Sciatic nerve (tissue), 2 donors: ENCODE measurements around the gene RAB21. TPM values are rescaled to one million over a fixed set of nuclear protein-coding genes. Genes with fewer than 3 reads are reported as not detected.
"Not testable (repeated sequence)": the region's sequence is repeated elsewhere in the genome, so short reads cannot be mapped to it uniquely, and the experiment has no call there.

ENCODE experiments used
- ATAC-seq: fragments of 200-7000 bp; cut with Tn5 transposase; one replicate; pipeline ENCODE4 v1.9.1; 2020; ENCODE audit warnings: mild to moderate bottlenecking, moderate library complexity
- DNase-seq: peaks from one replicate; pipeline ENCODE4 v3.0.0-alpha.2; 2020; ENCODE audit warnings: low spot score
- intact Hi-C: fragments of 100-400 bp; cut with DNase I; formaldehyde crosslinking; loops from one replicate; pipeline ENCODE4 v1.14.2; 2022
- total RNA-seq: library from RNA; stranded (reverse); fragmentation: NEBNext Ultra II Directional; extraction: Animal tissue kit (Norgen Biotek cat#: 25700); gene quantifications from one replicate; pipeline ENCODE4 v1.2.1, GENCODE V29; 2021
- donor health status: DM: no; HTN: no; CAD: no.
- donor health status: DM: no; HTN: no; CAD: no.

Gene RAB21
- total RNA-seq, 1 donor from 2014 or later = 73.3 TPM

GRCh38 chr12:71748081-71748850, 6.4 kb upstream of the RAB21 start:
- intact Hi-C loops = loop anchor here (10.0 kb wide), 1 partner anchor 323 kb away; no protein-coding TSS in a partner anchor
- DNase-seq = no peak
- ATAC-seq = no peak

- intact Hi-C loops = loop anchor here (10.0 kb wide), 1 partner anchor 325 kb away; no protein-coding TSS in a partner anchor
- DNase-seq = no peak
- ATAC-seq = no peak
These were observed 5.0 kb upstream of the RAB21 start for GRCh38 chr12:71749666-71750065.

- ATAC-seq (no peak), DNase-seq (no peak)
- intact Hi-C loops = no loop called here
These were observed 1.8 kb upstream of the RAB21 start for GRCh38 chr12:71752891-71753290.

- ATAC-seq = peak; percentile 49
- intact Hi-C loops = no loop called here
- DNase-seq = peak; percentile 70
These were observed 656 bp downstream of the RAB21 start for GRCh38 chr12:71755146-71755892.

GRCh38 chr12:71756054-71756690, 1.5 kb downstream of the RAB21 start:
- no peak for DNase-seq
- intact Hi-C loops = no loop called here
- ATAC-seq = no peak

GRCh38 chr12:71759941-71760340, 5.3 kb downstream of the RAB21 start:
- ATAC-seq (no peak), DNase-seq (no peak)
- intact Hi-C loops = no loop called here

GRCh38 chr12:71760471-71760870, 5.8 kb downstream of the RAB21 start:
- ATAC-seq (no peak), DNase-seq (no peak)
- intact Hi-C loops = no loop called here

GRCh38 chr12:71761354-71761753, 6.7 kb downstream of the RAB21 start:
- intact Hi-C loops, DNase-seq, ATAC-seq: not testable (repeated sequence)

- ATAC-seq (peak; percentile 32), DNase-seq (no peak)
- intact Hi-C loops = no loop called here
These were observed 9.2 kb downstream of the RAB21 start for GRCh38 chr12:71763677-71764379.

- DNase-seq (no peak), ATAC-seq (no peak)
- intact Hi-C loops = no loop called here
These were observed 10.1 kb downstream of the RAB21 start for GRCh38 chr12:71764587-71765321.

GRCh38 chr12:71766202-71766601, 11.5 kb downstream of the RAB21 start:
- no peak for ATAC-seq
- intact Hi-C loops = no loop called here
- DNase-seq = no peak

- DNase-seq (no peak), ATAC-seq (no peak)
- intact Hi-C loops = no loop called here
These were observed 12.5 kb downstream of the RAB21 start for GRCh38 chr12:71767183-71767582.

- DNase-seq (no peak), ATAC-seq (peak; percentile 36)
- intact Hi-C loops = no loop called here
These were observed 14.2 kb downstream of the RAB21 start for GRCh38 chr12:71768900-71769299.

GRCh38 chr12:71771069-71771468, 16.4 kb downstream of the RAB21 start:
- ATAC-seq = no peak
- intact Hi-C loops = no loop called here
- no peak for DNase-seq

- DNase-seq (no peak), ATAC-seq (no peak)
- intact Hi-C loops = no loop called here
These were observed 18.1 kb downstream of the RAB21 start for GRCh38 chr12:71772735-71773134.

GRCh38 chr12:71780237-71780822, 25.7 kb downstream of the RAB21 start:
- ATAC-seq (peak; percentile 22), DNase-seq (peak; percentile 64)
- intact Hi-C loops = no loop called here

GRCh38 chr12:71782017-71782416, 27.4 kb downstream of the RAB21 start:
- no peak for DNase-seq
- intact Hi-C loops = no loop called here
- no peak for ATAC-seq

- intact Hi-C loops = no loop called here
- ATAC-seq (no peak), DNase-seq (no peak)
These were observed 32.2 kb downstream of the RAB21 start for GRCh38 chr12:71786829-71787228.
